Omental fat pad (tissue), 4 donors: ENCODE measurements around the gene WNT9A. TPM values are rescaled to one million over a fixed set of nuclear protein-coding genes. Genes with fewer than 3 reads are reported as not detected.

Experiments used
- ATAC-seq: fragments of 150-250 bp; one replicate; pipeline ENCODE4 v1.9.1; 2016; ENCODE audit warnings: mild to moderate bottlenecking, moderate library complexity; ENCODE audit not compliant: low FRiP score
- DNase-seq: peaks from one replicate; pipeline ENCODE4 v3.0.0-alpha.2; 2019; ENCODE audit warnings: low spot score
- total RNA-seq, 4 donors: library from RNA; depleted of rRNA; stranded (reverse); fragments of >200 nt; gene quantifications; one replicate each; pipeline ENCODE4 v1.1.0, GENCODE V29; 2016
- TF ChIP-seq, protein P1 (sequence below), 3 donors: fragments of 450-650 bp; IDR thresholded peaks; one replicate each; pipeline ENCODE4 v1.5.1; 2016 to 2017; ENCODE audit warnings: antibody characterized with exemption in 3 of 3, mild to moderate bottlenecking in 3 of 3, moderate library complexity in 2 of 3

The WNT9A gene
- total RNA-seq, 4 donors from 2014 or later = 1.3 to 16.5 (median 5.8) TPM

DNA sequence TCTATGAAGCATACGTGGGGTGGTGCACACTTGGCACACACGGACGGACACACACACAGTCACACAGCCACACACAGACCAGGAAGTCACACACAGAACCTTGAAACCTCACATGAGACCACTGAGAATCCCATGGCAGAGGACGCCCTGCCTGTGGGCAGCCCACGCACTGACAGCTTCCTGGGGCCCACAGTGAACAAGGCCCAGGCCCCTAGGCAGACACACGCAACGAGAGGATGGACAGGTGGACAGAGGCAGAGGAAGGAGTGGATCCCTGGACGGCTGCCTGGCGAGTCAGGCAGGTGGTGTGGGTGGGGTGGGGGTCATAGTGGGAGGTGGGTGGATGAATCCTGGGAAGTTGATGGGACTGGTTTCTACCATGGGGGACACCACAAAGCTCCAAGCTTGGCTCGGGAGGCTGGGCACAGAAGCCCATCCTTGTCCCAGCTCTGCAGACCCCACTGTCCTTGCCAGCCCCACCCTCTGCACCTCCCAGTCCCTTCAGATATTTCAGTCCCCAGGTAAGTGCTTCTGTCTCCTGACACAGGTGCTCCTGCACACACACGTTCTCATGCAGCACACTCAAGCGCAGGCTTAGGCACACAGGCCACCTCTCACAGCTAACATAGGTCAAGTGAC, 49.1 kb downstream of the WNT9A start:
- ATAC-seq (no peak), DNase-seq (peak; percentile 14)
- TF ChIP-seq, protein P1, sequence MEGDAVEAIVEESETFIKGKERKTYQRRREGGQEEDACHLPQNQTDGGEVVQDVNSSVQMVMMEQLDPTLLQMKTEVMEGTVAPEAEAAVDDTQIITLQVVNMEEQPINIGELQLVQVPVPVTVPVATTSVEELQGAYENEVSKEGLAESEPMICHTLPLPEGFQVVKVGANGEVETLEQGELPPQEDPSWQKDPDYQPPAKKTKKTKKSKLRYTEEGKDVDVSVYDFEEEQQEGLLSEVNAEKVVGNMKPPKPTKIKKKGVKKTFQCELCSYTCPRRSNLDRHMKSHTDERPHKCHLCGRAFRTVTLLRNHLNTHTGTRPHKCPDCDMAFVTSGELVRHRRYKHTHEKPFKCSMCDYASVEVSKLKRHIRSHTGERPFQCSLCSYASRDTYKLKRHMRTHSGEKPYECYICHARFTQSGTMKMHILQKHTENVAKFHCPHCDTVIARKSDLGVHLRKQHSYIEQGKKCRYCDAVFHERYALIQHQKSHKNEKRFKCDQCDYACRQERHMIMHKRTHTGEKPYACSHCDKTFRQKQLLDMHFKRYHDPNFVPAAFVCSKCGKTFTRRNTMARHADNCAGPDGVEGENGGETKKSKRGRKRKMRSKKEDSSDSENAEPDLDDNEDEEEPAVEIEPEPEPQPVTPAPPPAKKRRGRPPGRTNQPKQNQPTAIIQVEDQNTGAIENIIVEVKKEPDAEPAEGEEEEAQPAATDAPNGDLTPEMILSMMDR (IDR thresholded peaks at IDR 0.05) = no peak

DNA sequence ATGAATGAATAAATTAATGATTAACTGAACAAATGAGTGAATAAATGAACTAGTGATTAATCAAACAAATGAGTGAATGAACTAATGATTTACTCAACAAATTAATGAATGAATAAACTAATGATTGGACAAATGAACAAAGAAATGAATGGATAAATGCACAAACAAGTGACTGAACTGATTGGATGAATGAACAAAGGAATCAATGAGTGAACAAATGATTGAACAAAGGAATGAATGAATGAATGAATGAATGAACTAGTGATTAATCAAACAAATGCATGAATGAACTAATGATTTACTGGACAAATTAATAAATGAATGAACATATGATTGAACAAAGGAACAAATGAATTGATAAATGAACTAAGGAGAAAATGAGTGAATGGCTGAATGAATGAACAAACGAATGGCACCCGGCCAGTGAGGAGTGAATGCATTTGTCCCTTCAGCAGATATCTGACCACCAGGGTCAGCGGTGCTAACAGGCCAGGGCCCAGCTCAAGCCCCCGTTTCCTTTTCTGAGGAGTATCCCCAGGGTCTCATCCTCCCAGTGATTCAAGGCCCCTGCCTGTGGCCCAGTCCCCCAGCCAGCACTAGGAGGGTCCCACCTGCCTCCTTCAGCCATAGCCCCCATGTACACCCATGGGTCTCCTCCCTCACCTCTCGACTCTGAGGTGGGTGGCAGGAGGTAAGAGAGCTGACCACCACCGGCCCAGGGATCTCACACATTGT, 49.9 kb downstream of the WNT9A start:
- TF ChIP-seq, protein P1 (IDR thresholded peaks at IDR 0.05) = no peak
- DNase-seq (peak; percentile 0), ATAC-seq (no peak)

DNA sequence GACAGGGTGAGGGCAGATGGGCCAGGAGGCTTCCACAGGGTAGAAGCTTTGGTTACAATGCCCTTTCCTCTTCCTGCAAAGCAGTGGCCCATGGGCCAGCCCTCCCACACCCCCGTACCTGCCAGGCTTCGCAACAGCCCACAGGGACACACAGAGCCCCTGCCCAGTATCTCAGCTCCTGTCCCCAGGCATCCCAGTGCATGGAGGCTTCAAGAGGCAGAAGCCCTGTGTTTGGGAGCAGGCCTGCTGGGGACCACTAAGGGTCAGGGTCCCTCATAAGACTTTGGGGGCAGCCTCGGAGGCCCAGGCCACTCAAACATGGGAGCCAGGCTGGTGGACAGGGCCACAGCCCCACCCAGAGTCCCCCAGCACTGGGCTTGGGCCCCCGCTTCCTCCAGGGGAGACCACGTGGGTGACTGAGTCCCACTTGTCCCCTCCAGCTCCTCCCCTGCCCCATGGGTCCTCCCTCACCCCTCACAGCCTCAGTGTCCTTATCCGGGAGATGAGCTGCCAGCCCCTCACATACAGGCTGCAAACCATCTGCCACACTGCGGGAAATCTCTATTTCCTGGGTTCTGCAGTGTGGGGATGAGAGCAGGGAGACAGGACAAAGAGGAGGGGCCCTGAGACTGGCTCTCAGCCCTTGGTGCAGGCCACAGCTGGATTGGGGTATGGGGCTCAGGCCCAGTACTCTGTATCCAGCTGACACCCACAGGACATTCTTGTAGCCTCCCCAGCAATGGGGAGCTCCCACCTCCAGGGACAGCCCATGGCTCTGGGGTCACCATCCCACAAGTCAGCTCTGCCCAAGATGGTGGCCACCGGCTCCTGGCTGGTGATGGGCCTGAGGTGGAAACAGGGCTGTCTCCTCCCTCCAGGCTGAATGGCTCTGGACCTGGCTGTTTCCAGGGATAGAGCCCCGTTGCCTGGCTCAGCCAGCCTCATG, 50.7 kb downstream of the WNT9A start:
- TF ChIP-seq, protein P1 (IDR thresholded peaks at IDR 0.05) = no peak
- ATAC-seq = no peak
- DNase-seq = peak; percentile 18

DNA sequence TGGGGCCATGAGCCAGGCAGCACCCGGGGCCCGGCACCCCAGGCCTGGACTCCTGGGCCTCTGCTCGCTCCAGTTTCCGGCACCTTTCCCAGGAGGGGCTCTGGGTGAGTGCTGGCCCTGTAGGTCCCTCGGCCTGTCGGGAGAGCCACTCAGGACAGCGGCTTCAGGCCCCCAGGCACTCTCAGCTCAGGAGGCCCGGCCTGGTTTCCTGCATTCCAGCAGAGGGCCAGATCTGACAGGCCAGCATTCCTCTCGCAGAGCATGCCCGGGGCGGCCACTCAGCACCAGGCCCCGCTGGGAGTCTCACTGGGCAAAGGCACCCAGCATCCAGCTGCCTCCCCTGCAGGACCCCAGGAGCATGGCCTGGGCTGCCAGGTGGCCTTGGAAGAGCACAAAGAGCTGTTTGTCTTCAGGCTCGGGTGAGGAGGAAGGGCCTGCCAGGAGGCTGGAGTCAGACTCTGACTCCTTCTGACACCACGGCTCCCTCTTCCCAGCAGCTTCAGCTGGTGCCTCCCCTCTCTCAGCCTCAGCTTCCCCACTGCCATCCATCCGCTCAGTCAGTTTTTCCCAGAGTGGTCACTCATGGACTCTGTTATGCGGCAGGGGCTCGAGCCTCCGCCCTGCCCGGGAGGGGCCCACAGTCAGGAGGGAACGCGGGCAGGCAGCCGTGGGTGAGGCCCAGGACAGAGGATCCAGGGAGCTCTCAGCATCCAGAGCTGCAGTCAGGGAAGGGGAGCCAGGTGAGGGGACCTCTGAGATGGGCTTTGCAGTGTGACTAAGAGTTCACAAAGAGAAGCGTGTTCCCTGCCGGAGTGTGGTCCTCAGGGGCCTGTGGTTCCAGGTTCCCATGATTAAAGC, 51.7 kb downstream of the WNT9A start:
- TF ChIP-seq, protein P1 (IDR thresholded peaks at IDR 0.05) = no peak
- DNase-seq = peak; percentile 6
- ATAC-seq = no peak

DNA sequence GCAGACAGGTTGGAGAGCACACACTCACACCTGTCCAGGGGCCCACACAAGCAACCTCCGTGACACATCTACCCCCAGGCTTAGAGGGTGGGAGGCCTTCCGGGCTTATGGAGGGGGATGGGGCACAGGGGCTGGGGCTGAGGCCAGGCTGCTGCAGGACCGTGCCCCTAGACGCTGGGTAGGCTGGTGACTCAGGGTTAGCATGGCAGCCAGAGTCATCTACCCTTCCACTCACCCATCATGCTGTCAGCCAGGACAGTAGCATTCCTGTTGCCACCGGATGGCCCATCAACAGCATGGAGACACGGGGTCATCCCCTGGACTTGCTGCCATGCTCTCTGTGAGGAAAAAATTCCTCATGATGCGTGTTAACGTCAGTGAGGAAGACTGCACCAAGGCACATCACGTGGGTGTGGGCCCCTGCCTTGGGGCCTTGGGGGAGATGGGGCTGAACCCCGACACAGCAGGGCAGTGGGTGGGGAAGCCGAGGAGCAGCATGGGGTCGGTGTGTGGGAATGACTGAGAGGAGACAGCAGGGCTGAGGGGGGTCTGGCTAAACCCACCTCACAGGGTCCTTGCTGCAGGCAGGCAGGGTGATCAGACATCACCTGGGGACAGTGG, 52.8 kb downstream of the WNT9A start:
- peak; percentile 4 for DNase-seq

More for the DNA sequence above, 52.8 kb downstream of the WNT9A start:
- TF ChIP-seq, protein P1 (IDR thresholded peaks at IDR 0.05) = no peak
- no peak for ATAC-seq
